Stimulated activated CD4-positive, alpha-beta T cell treated with anti-CD3 and anti-CD28 coated beads, Interleukin-2, amount 100 ng/mL, for 48 hours (primary cell): Measurements from ENCODE around the gene TTC23L.
"Not testable (repeated sequence)": the region's sequence is repeated elsewhere in the genome, so short reads cannot be mapped to it uniquely, and the experiment has no call there.

Experiments
- DNase-seq, 2 donors: peaks; one replicate each; pipeline ENCODE4 v3.0.0-alpha.2; 2020

TTC23L gene

GRCh38 chr5:34838785-34839714 lies at the start of gene TTC23L:
Gene TTC23L, plus strand, starts transcription at chr5:34839164. Its CDS starts 1,508 bp downstream, at chr5:34840672.
- peak; percentile 76 to 83 for DNase-seq

- no peak for DNase-seq
These were observed 49.3 kb upstream of the TTC23L start for GRCh38 chr5:34789639-34790038.

- no peak for DNase-seq
These were observed 48.9 kb upstream of the TTC23L start for GRCh38 chr5:34790069-34790468.

GRCh38 chr5:34791761-34792244 lies 47.2 kb upstream of the TTC23L start:
- no peak for DNase-seq

- no peak for DNase-seq
These were observed 36.0 kb upstream of the TTC23L start for GRCh38 chr5:34802834-34803563.

- DNase-seq, result no peak
These were observed 34.8 kb upstream of the TTC23L start for GRCh38 chr5:34803974-34804732.

GRCh38 chr5:34804913-34805312 lies 34.1 kb upstream of the TTC23L start:
- no peak for DNase-seq

- DNase-seq, result no peak
These were observed 32.4 kb upstream of the TTC23L start for GRCh38 chr5:34806532-34806931.

GRCh38 chr5:34811706-34812105 lies 27.3 kb upstream of the TTC23L start:
- no peak for DNase-seq

GRCh38 chr5:34813509-34813908 lies 25.5 kb upstream of the TTC23L start:
- DNase-seq, result no peak

GRCh38 chr5:34817558-34818351 lies 21.2 kb upstream of the TTC23L start:
- DNase-seq, result no peak

GRCh38 chr5:34818717-34819116 lies 20.2 kb upstream of the TTC23L start:
- DNase-seq, result no peak

- DNase-seq, result no peak
These were observed 18.4 kb upstream of the TTC23L start for GRCh38 chr5:34820593-34820992.

GRCh38 chr5:34822956-34823715 lies 15.8 kb upstream of the TTC23L start:
- DNase-seq, result no peak

- DNase-seq, result no peak
These were observed 12.6 kb upstream of the TTC23L start for GRCh38 chr5:34826347-34826746.

GRCh38 chr5:34827588-34828506 lies 11.1 kb upstream of the TTC23L start:
- DNase-seq, result no peak

- DNase-seq, result not testable (repeated sequence)
These were observed 8.1 kb upstream of the TTC23L start for GRCh38 chr5:34830827-34831226.

GRCh38 chr5:34831303-34831702 lies 7.7 kb upstream of the TTC23L start:
- DNase-seq, result no peak

GRCh38 chr5:34832568-34832967 lies 6.4 kb upstream of the TTC23L start:
- no peak for DNase-seq

- DNase-seq, result no peak
These were observed 5.9 kb upstream of the TTC23L start for GRCh38 chr5:34833090-34833489.
